B cell (primary cell): Measurements from ENCODE around the gene ARMC9. TPM values are rescaled to one million over a fixed set of nuclear protein-coding genes. Genes with fewer than 3 reads are reported as not detected.

Experiments used
- ATAC-seq: fragments of 200-7000 bp; cut with Tn5 transposase; one replicate; pipeline ENCODE4 v1.10.0; 2021; ENCODE audit warnings: low read depth, mild to moderate bottlenecking, moderate number of reproducible peaks, moderate library complexity
- CTCF ChIA-PET: fragments of 350-600 bp; sonication (Branson Sonifier 250); formaldehyde crosslinking; loops from one replicate; lab custom pipeline; 2021; ENCODE audit warnings: antibody characterized with exemption, inconsistent platforms; lab: Charles Lee
- POLR2A ChIA-PET: fragments of 350-600 bp; sonication (Branson Sonifier 250); formaldehyde crosslinking; loops from one replicate; lab custom pipeline; 2021; ENCODE audit warnings: antibody characterized with exemption; lab: Charles Lee
- DNase-seq: peaks from one replicate; pipeline ENCODE4 v3.0.0; 2013
- H2AFZ ChIP-seq: 2 replicates; pipeline ENCODE4 v1.6.1; 2012; ENCODE audit warnings: mild to moderate bottlenecking, low read depth, low read length; ENCODE audit not compliant: insufficient read depth, poor library complexity, severe bottlenecking
- H3K27ac ChIP-seq, 2 donors: 1 replicate in 1 of 2; 2 replicates in 1 of 2; pipeline ENCODE4 v1.5.1; 2012 to 2013; ENCODE audit warnings: low read length in 2 of 2, mild to moderate bottlenecking in 2 of 2, moderate library complexity in 1 of 2
- H3K27me3 ChIP-seq, 4 experiments: fragments of 200-600 bp in 1 of 4; sonication (generic) in 1 of 4; replicated peaks in 1 of 4; 1 replicate in 2 of 4; 2 replicates in 2 of 4; pipeline versions ENCODE4 v1.6.1 to v1.7.0; 2013 to 2016; ENCODE audit warnings: low read length in 3 of 4, mild to moderate bottlenecking in 2 of 4, mixed read lengths in 1 of 4, moderate library complexity in 1 of 4; ENCODE audit not compliant: insufficient read depth in 4 of 4, control insufficient read depth in 3 of 4; ENCODE audit errors: control extremely low read depth in 1 of 4
- H3K36me3 ChIP-seq, 2 experiments: replicated peaks in 1 of 2; 1 replicate in 1 of 2; 2 replicates in 1 of 2; pipeline versions ENCODE4 v1.6.1 to v1.7.1; 2013; ENCODE audit warnings: low read length in 1 of 2; ENCODE audit not compliant: insufficient read depth in 2 of 2, control insufficient read depth in 1 of 2; ENCODE audit errors: control extremely low read depth in 1 of 2, extremely low read depth in 1 of 2
- H3K4me1 ChIP-seq, 2 donors: fragments of 200-600 bp in 1 of 2; sonication (generic) in 1 of 2; 1 replicate in 1 of 2; 2 replicates in 1 of 2; pipeline versions ENCODE4 v1.5.1 to v1.6.1; 2013 to 2017; ENCODE audit warnings: low read length in 2 of 2; ENCODE audit not compliant: control insufficient read depth in 2 of 2, insufficient read depth in 2 of 2
- H3K4me2 ChIP-seq: replicated peaks from 2 replicates; pipeline ENCODE3; 2012; ENCODE audit warnings: mild to moderate bottlenecking, low read depth, low read length; ENCODE audit not compliant: poor library complexity, severe bottlenecking
- H3K4me3 ChIP-seq, 5 experiments: fragments of 200-600 bp in 1 of 5; sonication (generic) in 1 of 5; 1 replicate in 3 of 5; 2 replicates in 2 of 5; pipeline versions ENCODE4 v1.5.1 to v1.7.0; 2011 to 2016; ENCODE audit warnings: low read length in 4 of 5, mild to moderate bottlenecking in 4 of 5, low read depth in 2 of 5, control low read depth in 1 of 5, moderate library complexity in 1 of 5; ENCODE audit not compliant: insufficient read depth in 1 of 5; ENCODE audit errors: control extremely low read depth in 1 of 5, extremely low read depth in 1 of 5
- H3K79me2 ChIP-seq: fragments of 200-600 bp; sonication (generic); one replicate; pipeline ENCODE4 v1.6.0; 2016; ENCODE audit warnings: low read length; ENCODE audit not compliant: control insufficient read depth, insufficient read depth
- H3K9ac ChIP-seq: fragments of 200-600 bp; sonication (generic); 2 replicates; pipeline ENCODE4 v1.6.1; 2017; ENCODE audit warnings: mild to moderate bottlenecking, low read length, moderate library complexity
- H3K9me3 ChIP-seq, 3 donors: one replicate each; pipeline versions ENCODE4 v1.6.1 to v1.7.1; 2013; ENCODE audit warnings: low read length in 2 of 3; ENCODE audit not compliant: control insufficient read depth in 2 of 3, insufficient read depth in 1 of 3; ENCODE audit errors: control extremely low read depth in 1 of 3
- H4K20me1 ChIP-seq: 2 replicates; pipeline ENCODE4 v1.6.0; 2012; ENCODE audit warnings: mild to moderate bottlenecking, low read length; ENCODE audit not compliant: insufficient read depth, control insufficient read depth, poor library complexity, severe bottlenecking
- H3K27ac Mint-ChIP-seq: one replicate; pipeline ENCODE4 v1.8.0; 2021; ENCODE audit warnings: mixed read lengths
- H3K27me3 Mint-ChIP-seq: one replicate; pipeline ENCODE4 v1.8.0; 2021; ENCODE audit warnings: mixed read lengths
- H3K4me1 Mint-ChIP-seq: one replicate; pipeline ENCODE4 v1.8.0; 2021; ENCODE audit warnings: mixed read lengths
- H3K4me3 Mint-ChIP-seq: one replicate; pipeline ENCODE4 v1.8.0; 2021; ENCODE audit warnings: mixed read lengths
- H3K9me3 Mint-ChIP-seq: one replicate; pipeline ENCODE4 v1.8.0; 2022; ENCODE audit warnings: mixed read lengths; ENCODE audit not compliant: insufficient read depth
- EZH2 ChIP-seq: IDR thresholded peaks from 2 replicates; pipeline ENCODE4 v1.6.1; 2012; ENCODE audit warnings: borderline replicate concordance, low read depth, mild to moderate bottlenecking, moderate library complexity, low read length; ENCODE audit not compliant: insufficient read depth, poor library complexity, severe bottlenecking
- WGBS: methylation state at CpG from one replicate; pipeline ENCODE4 v1.1.5; 2013; ENCODE audit warnings: missing lambda C conversion rate; ENCODE audit not compliant: insufficient coverage; 5-methylcytosine and 5-hydroxymethylcytosine counted together
- intact Hi-C: fragments of 100-400 bp; cut with micrococcal nuclease; formaldehyde crosslinking; loops from one replicate; pipeline ENCODE4 v1.10.0; 2022
- polyA plus RNA-seq: library from polyadenylated mRNA; depleted of rRNA; stranded (reverse); fragments of >200 nt; gene quantifications from 2 replicates; pipeline ENCODE4 v1.2.3, GENCODE V29; 2012
- total RNA-seq, 2 donors: library from RNA; stranded (reverse); fragments of 120-200 nt in 1 of 2; gene quantifications; 1 replicate in 1 of 2; 2 replicates in 1 of 2; pipeline versions ENCODE4 v1.2.3 to v1.2.4, GENCODE V29; 2013 to 2022
- TF ChIP-seq, protein P1 (sequence below): fragments of 200-600 bp; IDR thresholded peaks from one replicate; pipeline ENCODE4 v1.8.0; 2022; ENCODE audit warnings: antibody characterized with exemption, mild to moderate bottlenecking

ARMC9 gene
- total and polyA plus RNA-seq, 2 donors (not counting 1 experiment from before 2014, with no cell fraction given) = 0.40 to 5.4 TPM

GRCh38 chr2:231245249-231246094, 47.0 kb downstream of the ARMC9 start:
- H4K20me1 ChIP-seq = no peaks in the 10 kb centered on the region
- H3K4me3 ChIP-seq = no peak overlapping the region
- no peak for TF ChIP-seq EZH2
- TF ChIP-seq, protein P1, sequence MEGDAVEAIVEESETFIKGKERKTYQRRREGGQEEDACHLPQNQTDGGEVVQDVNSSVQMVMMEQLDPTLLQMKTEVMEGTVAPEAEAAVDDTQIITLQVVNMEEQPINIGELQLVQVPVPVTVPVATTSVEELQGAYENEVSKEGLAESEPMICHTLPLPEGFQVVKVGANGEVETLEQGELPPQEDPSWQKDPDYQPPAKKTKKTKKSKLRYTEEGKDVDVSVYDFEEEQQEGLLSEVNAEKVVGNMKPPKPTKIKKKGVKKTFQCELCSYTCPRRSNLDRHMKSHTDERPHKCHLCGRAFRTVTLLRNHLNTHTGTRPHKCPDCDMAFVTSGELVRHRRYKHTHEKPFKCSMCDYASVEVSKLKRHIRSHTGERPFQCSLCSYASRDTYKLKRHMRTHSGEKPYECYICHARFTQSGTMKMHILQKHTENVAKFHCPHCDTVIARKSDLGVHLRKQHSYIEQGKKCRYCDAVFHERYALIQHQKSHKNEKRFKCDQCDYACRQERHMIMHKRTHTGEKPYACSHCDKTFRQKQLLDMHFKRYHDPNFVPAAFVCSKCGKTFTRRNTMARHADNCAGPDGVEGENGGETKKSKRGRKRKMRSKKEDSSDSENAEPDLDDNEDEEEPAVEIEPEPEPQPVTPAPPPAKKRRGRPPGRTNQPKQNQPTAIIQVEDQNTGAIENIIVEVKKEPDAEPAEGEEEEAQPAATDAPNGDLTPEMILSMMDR = peak; percentile 54
- Mint-ChIP-seq H3K4me1 (no peaks in the 10 kb centered on the region), H3K27ac (no peak overlapping the region), H3K4me3 (no peak overlapping the region), H3K27me3 (no peaks in the 10 kb centered on the region), H3K9me3 (no peaks in the 10 kb centered on the region)
- H3K9ac ChIP-seq = no peak overlapping the region
- H3K4me1 ChIP-seq = no peaks in the 10 kb centered on the region
- H3K36me3 ChIP-seq = no peaks in the 10 kb centered on the region
- peak; percentile 61 for DNase-seq
- no peak overlapping the region for H2AFZ ChIP-seq
- CTCF ChIA-PET = interaction anchor here (0.6 to 3.0 kb wide), 16 partner anchors 11 to 313 kb away, joined by 3 to 13 read pairs (median 8); no protein-coding TSS in a partner anchor
- peak; percentile 68 for ATAC-seq
- H3K27me3 ChIP-seq = no peaks in the 10 kb centered on the region
- no peak overlapping the region for H3K27ac ChIP-seq
- intact Hi-C loops = loop anchor here (1.0 to 2.0 kb wide), 2 partner anchors 160 to 167 kb away; no protein-coding TSS in a partner anchor
- 95% methylated on average over 6 of the region's 14 CpGs for WGBS
- POLR2A ChIA-PET = no interaction called here
- no peaks in the 10 kb centered on the region for H3K9me3 ChIP-seq
- no peaks in the 10 kb centered on the region for H3K79me2 ChIP-seq
- no peak overlapping the region for H3K4me2 ChIP-seq
